Hepatocyte (in vitro differentiated cells): Measurements from ENCODE around the gene ZCRB1. TPM values are rescaled to one million over a fixed set of nuclear protein-coding genes. Genes with fewer than 3 reads are reported as not detected.

Experiments
- DNase-seq: peaks from one replicate; pipeline ENCODE4 v3.0.0-alpha.2; 2016; ENCODE audit warnings: low spot score
- H2AFZ ChIP-seq: fragments of 200-600 bp; sonication (generic); 2 replicates; pipeline ENCODE4 v1.6.0; 2016; ENCODE audit warnings: antibody characterized with exemption, mild to moderate bottlenecking
- H3K27ac ChIP-seq: fragments of 200-600 bp; sonication (generic); 2 replicates; pipeline ENCODE4 v1.5.1; 2016; ENCODE audit warnings: mild to moderate bottlenecking
- H3K27me3 ChIP-seq: fragments of 200-600 bp; sonication (generic); 2 replicates; pipeline ENCODE4 v1.6.1; 2016
- H3K36me3 ChIP-seq: fragments of 200-600 bp; sonication (generic); replicated peaks from 2 replicates; pipeline ENCODE4 v1.5.1; 2016; ENCODE audit warnings: low read depth; ENCODE audit not compliant: insufficient read depth
- H3K4me1 ChIP-seq: fragments of 200-600 bp; sonication (generic); 2 replicates; pipeline ENCODE4 v1.5.1; 2016; ENCODE audit warnings: mild to moderate bottlenecking, moderate library complexity; ENCODE audit not compliant: insufficient read depth
- H3K4me2 ChIP-seq: fragments of 200-600 bp; sonication (generic); 2 replicates; pipeline ENCODE4 v1.6.0; 2016
- H3K4me3 ChIP-seq: fragments of 200-600 bp; sonication (generic); 2 replicates; pipeline ENCODE4 v1.5.1; 2016; ENCODE audit warnings: mild to moderate bottlenecking
- H3K79me2 ChIP-seq: fragments of 200-600 bp; sonication (generic); 2 replicates; pipeline ENCODE4 v1.6.0; 2017; ENCODE audit warnings: mild to moderate bottlenecking
- H3K9me2 ChIP-seq: fragments of 200-600 bp; sonication (generic); replicated peaks from 2 replicates; pipeline ENCODE4 v1.6.0; 2017; ENCODE audit warnings: mild to moderate bottlenecking; ENCODE audit not compliant: insufficient read depth
- H3K9me3 ChIP-seq: fragments of 200-600 bp; sonication (generic); 2 replicates; pipeline ENCODE4 v1.5.1; 2016; ENCODE audit warnings: low read depth, mild to moderate bottlenecking
- H4K20me1 ChIP-seq: fragments of 200-600 bp; sonication (generic); 2 replicates; pipeline ENCODE4 v1.6.0; 2016; ENCODE audit warnings: mild to moderate bottlenecking; ENCODE audit not compliant: insufficient read depth, poor library complexity, severe bottlenecking
- CTCF ChIP-seq: fragments of 200-600 bp; sonication (generic); IDR thresholded peaks from 2 replicates; pipeline ENCODE4 v1.5.1; 2016; ENCODE audit warnings: antibody characterized with exemption, mild to moderate bottlenecking; ENCODE audit not compliant: poor library complexity
- EZH2 ChIP-seq: fragments of 200-600 bp; sonication (generic); IDR thresholded peaks from 2 replicates; pipeline ENCODE4 v1.6.1; 2016; ENCODE audit warnings: antibody characterized with exemption, mild to moderate bottlenecking, borderline replicate concordance
- EZH2phosphoT487 ChIP-seq: fragments of 200-600 bp; sonication (generic); IDR thresholded peaks from one replicate; pipeline ENCODE4 v1.6.1; 2018; ENCODE audit warnings: antibody characterized with exemption, mild to moderate bottlenecking, low read depth, moderate library complexity; ENCODE audit not compliant: unreplicated experiment, severe bottlenecking
- WGBS: methylation state at CpG from one replicate; pipeline ENCODE4 v1.1.6; 2016; ENCODE audit warnings: low lambda C conversion rate; ENCODE audit errors: missing lambda C conversion rate; 5-methylcytosine and 5-hydroxymethylcytosine counted together
- polyA plus RNA-seq: library from polyadenylated mRNA; unstranded; fragments of >200 nt; fragmentation: Nextera tagmentation; extraction: Ambion mirVana; gene quantifications from 2 replicates; pipeline ENCODE4 v1.2.1, GENCODE V29; 2016
- total RNA-seq: library from RNA; depleted of rRNA; stranded (reverse); fragments of >200 nt; gene quantifications from 2 replicates; pipeline ENCODE4 v1.2.3, GENCODE V29; 2014

ZCRB1 gene
- total and polyA plus RNA-seq, 2 experiments from 2014 or later: 27.7 to 85.9 TPM

- no peak for DNase-seq
- 98% methylated on average over 1 of the region's 1 CpG for WGBS
- Histone ChIP-seq H3K9me2 (no peaks in the 10 kb centered on the region), H3K4me3 (no peak overlapping the region), H3K4me2 (no peak overlapping the region), H3K36me3 (no peaks in the 10 kb centered on the region), H3K9me3 (no peaks in the 10 kb centered on the region), H3K27me3 (no peaks in the 10 kb centered on the region), H2AFZ (no peak overlapping the region), H3K4me1 (no peaks in the 10 kb centered on the region), H3K27ac (no peak overlapping the region), H4K20me1 (no peaks in the 10 kb centered on the region), H3K79me2 (peaks cover 64% of the 10 kb centered on the region)
- no peak for TF ChIP-seq EZH2
- no peak for TF ChIP-seq EZH2phosphoT487
- TF ChIP-seq CTCF: no peak
Observed at GRCh38 chr12:42346403-42347002, 20.6 kb upstream of the ZCRB1 start.

- Histone ChIP-seq H4K20me1 (no peaks in the 10 kb centered on the region), H3K9me2 (no peaks in the 10 kb centered on the region), H3K4me3 (no peak overlapping the region), H2AFZ (no peak overlapping the region), H3K36me3 (no peaks in the 10 kb centered on the region), H3K27me3 (no peaks in the 10 kb centered on the region), H3K4me2 (no peak overlapping the region), H3K27ac (no peak overlapping the region), H3K79me2 (peaks cover 69% of the 10 kb centered on the region), H3K4me1 (no peaks in the 10 kb centered on the region), H3K9me3 (no peaks in the 10 kb centered on the region)
- no peak for DNase-seq
- no peak for TF ChIP-seq CTCF
- no peak for TF ChIP-seq EZH2phosphoT487
- no peak for TF ChIP-seq EZH2
- WGBS: 95% methylated on average over 3 of the region's 3 CpGs
Observed at GRCh38 chr12:42343721-42344120, 17.8 kb upstream of the ZCRB1 start.

GRCh38 chr12:42342028-42342427 lies 16.1 kb upstream of the ZCRB1 start:
- no peaks in the 10 kb centered on the region for H3K9me2 ChIP-seq
- TF ChIP-seq EZH2 (no peak), EZH2phosphoT487 (no peak), CTCF (no peak)
- H4K20me1 ChIP-seq: no peaks in the 10 kb centered on the region
- DNase-seq: no peak
- H3K4me2 ChIP-seq: no peak overlapping the region
- no peaks in the 10 kb centered on the region for H3K4me1 ChIP-seq
- H2AFZ ChIP-seq: no peak overlapping the region
- no peaks in the 10 kb centered on the region for H3K9me3 ChIP-seq
- no peaks in the 10 kb centered on the region for H3K36me3 ChIP-seq
- no peaks in the 10 kb centered on the region for H3K27me3 ChIP-seq
- no peak overlapping the region for H3K4me3 ChIP-seq
- H3K79me2 ChIP-seq: peaks cover 72% of the 10 kb centered on the region
- H3K27ac ChIP-seq: no peak overlapping the region
- 90% methylated on average over 2 of the region's 2 CpGs for WGBS
